SU-DHL-6 (cell line): ENCODE data around the gene TDP2.

Source experiments
- H2AFZ ChIP-seq: fragments of 200-600 bp; sonication (generic); 2 replicates; pipeline ENCODE4 v1.6.1; 2014; ENCODE audit warnings: low read depth, mild to moderate bottlenecking, moderate library complexity, mixed read lengths, antibody characterized with exemption, low read length; ENCODE audit not compliant: severe bottlenecking
- H3F3A ChIP-seq: fragments of 200-600 bp; shearing (Covaris generic); 2 replicates; pipeline ENCODE4 v1.6.0; 2016; ENCODE audit warnings: antibody characterized with exemption, mild to moderate bottlenecking; ENCODE audit not compliant: insufficient read depth
- H3K27ac ChIP-seq: fragments of 200-600 bp; sonication (generic); 2 replicates; pipeline ENCODE4 v1.5.1; 2016; ENCODE audit warnings: low read depth, mild to moderate bottlenecking, low read length, moderate library complexity, mixed read lengths
- H3K27me3 ChIP-seq: fragments of 200-600 bp; sonication (generic), shearing (Covaris generic); 2 replicates; pipeline ENCODE4 v1.6.0; 2014; ENCODE audit warnings: mild to moderate bottlenecking, low read length
- H3K36me3 ChIP-seq: fragments of 200-600 bp; sonication (generic); 2 replicates; pipeline ENCODE4 v1.6.1; 2014; ENCODE audit warnings: mild to moderate bottlenecking, low read length, mixed read lengths
- H3K4me2 ChIP-seq: fragments of 300-600, 200-600 bp; shearing (Covaris generic), sonication (generic); 2 replicates; pipeline ENCODE4 v1.6.0; 2014; ENCODE audit warnings: low read length, low read depth, mild to moderate bottlenecking; ENCODE audit not compliant: poor library complexity, severe bottlenecking
- H3K4me3 ChIP-seq: fragments of 200-600 bp; sonication (generic); 2 replicates; pipeline ENCODE4 v1.5.1; 2014; ENCODE audit warnings: antibody characterized with exemption, low read length, mild to moderate bottlenecking, mixed read lengths; ENCODE audit not compliant: insufficient read depth, poor library complexity, severe bottlenecking
- H3K79me2 ChIP-seq: fragments of 200-600 bp; sonication (generic); 2 replicates; pipeline ENCODE4 v1.6.1; 2014; ENCODE audit warnings: mild to moderate bottlenecking, low read length, moderate library complexity; ENCODE audit not compliant: insufficient read depth
- H3K9ac ChIP-seq: fragments of 200-600 bp; sonication (generic); 2 replicates; pipeline ENCODE4 v1.7.0; 2014; ENCODE audit warnings: mild to moderate bottlenecking, low read length
- H3K9me2 ChIP-seq: fragments of 200-600 bp; sonication (generic); replicated peaks from 2 replicates; pipeline ENCODE4 v1.6.1; 2014; ENCODE audit warnings: low read length; ENCODE audit not compliant: insufficient read depth
- H3K9me3 ChIP-seq: fragments of 200-600 bp; sonication (generic); 2 replicates; pipeline ENCODE4 v1.6.1; 2014; ENCODE audit warnings: low read length, mixed read lengths; ENCODE audit not compliant: insufficient read depth
- H4K20me1 ChIP-seq: fragments of 200-600 bp; sonication (generic); 2 replicates; pipeline ENCODE4 v1.6.1; 2014; ENCODE audit warnings: low read depth, mild to moderate bottlenecking, antibody characterized with exemption, low read length, moderate library complexity, mixed read lengths
- EZH2phosphoT487 ChIP-seq: fragments of 200-600 bp; sonication (generic), shearing (Covaris generic); conservative IDR thresholded peaks from 2 replicates; pipeline ENCODE4 v1.6.1; 2018; ENCODE audit warnings: mild to moderate bottlenecking, antibody characterized with exemption, low read length, moderate library complexity, mixed read lengths
- TF ChIP-seq, protein P1 (sequence below): fragments of 200-600 bp; sonication (generic); IDR thresholded peaks from one replicate; pipeline ENCODE4 v1.5.1; 2017; ENCODE audit warnings: antibody characterized with exemption, mild to moderate bottlenecking, low read length, moderate library complexity; ENCODE audit not compliant: insufficient read depth, poor library complexity, severe bottlenecking

TDP2 gene, protein sequence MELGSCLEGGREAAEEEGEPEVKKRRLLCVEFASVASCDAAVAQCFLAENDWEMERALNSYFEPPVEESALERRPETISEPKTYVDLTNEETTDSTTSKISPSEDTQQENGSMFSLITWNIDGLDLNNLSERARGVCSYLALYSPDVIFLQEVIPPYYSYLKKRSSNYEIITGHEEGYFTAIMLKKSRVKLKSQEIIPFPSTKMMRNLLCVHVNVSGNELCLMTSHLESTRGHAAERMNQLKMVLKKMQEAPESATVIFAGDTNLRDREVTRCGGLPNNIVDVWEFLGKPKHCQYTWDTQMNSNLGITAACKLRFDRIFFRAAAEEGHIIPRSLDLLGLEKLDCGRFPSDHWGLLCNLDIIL

DNA sequence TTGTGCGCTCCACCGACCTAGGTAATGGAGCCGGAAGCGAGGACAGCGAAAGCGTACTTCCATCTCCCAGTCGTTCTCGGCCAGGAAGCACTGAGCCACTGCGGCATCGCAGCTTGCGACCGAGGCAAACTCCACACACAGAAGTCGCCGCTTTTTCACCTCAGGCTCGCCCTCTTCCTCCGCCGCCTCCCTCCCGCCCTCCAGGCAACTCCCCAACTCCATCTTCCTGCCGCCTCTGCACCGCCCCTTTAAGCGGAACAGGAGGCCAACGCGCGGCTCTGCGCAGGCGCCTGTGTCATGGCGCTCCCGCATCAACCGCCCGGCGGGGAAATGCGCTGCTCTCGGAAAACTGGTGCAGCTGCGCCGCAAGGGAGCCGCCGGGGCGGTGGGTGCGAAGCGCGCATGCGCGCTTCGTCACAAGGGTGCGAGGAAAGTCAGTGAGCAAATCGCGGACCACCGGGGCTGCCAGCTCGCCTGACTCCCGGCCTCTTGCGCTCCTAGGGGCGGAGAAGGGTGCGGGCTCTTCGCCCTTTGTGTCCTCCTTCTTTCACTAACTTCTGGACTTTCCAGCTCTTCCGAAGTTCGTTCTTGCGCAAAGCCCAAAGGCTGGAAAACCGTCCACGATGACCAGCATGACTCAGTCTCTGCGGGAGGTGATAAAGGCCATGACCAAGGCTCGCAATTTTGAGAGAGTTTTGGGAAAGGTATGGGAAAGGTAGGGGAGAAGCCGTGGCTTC, at the start of gene TDP2, which contains the start of gene ACOT13:
Gene TDP2 (minus strand): TSS at position 259 of the 737 bp plus-strand sequence. CDS start 37 bp downstream, at position 222.
Gene ACOT13 (plus strand): TSS at position 437 of the 737 bp plus-strand sequence. CDS start 187 bp downstream, at position 624.
- H3K9me2 ChIP-seq, result no peaks in the 10 kb centered on the region
- peaks cover 25% of the 10 kb centered on the region for H3K36me3 ChIP-seq
- TF ChIP-seq EZH2phosphoT487, result no peak
- TF ChIP-seq, protein P1, sequence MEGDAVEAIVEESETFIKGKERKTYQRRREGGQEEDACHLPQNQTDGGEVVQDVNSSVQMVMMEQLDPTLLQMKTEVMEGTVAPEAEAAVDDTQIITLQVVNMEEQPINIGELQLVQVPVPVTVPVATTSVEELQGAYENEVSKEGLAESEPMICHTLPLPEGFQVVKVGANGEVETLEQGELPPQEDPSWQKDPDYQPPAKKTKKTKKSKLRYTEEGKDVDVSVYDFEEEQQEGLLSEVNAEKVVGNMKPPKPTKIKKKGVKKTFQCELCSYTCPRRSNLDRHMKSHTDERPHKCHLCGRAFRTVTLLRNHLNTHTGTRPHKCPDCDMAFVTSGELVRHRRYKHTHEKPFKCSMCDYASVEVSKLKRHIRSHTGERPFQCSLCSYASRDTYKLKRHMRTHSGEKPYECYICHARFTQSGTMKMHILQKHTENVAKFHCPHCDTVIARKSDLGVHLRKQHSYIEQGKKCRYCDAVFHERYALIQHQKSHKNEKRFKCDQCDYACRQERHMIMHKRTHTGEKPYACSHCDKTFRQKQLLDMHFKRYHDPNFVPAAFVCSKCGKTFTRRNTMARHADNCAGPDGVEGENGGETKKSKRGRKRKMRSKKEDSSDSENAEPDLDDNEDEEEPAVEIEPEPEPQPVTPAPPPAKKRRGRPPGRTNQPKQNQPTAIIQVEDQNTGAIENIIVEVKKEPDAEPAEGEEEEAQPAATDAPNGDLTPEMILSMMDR, result peak; percentile 47
- H3K4me3 ChIP-seq, result peak within 1 kb of the TSS; percentile 80
- H2AFZ ChIP-seq, result peak within 1 kb of the TSS; percentile 96
- peaks cover 13% of the 10 kb centered on the region; the same call in 1 of the 2 replicates for H3K9me3 ChIP-seq
- H4K20me1 ChIP-seq, result no peaks in the 10 kb centered on the region
- peak within 1 kb of the TSS; percentile 76 for H3K9ac ChIP-seq
- H3K4me2 ChIP-seq, result peak within 1 kb of the TSS; percentile 78
- 0 out of 2 replicates have a peak, but pooled peaks cover 12% of the 10 kb centered on the region for H3F3A ChIP-seq
- H3K79me2 ChIP-seq, result peaks cover 45% of the 10 kb centered on the region
- peak within 1 kb of the TSS; percentile 62 for H3K27ac ChIP-seq
- no peaks in the 10 kb centered on the region for H3K27me3 ChIP-seq

DNA sequence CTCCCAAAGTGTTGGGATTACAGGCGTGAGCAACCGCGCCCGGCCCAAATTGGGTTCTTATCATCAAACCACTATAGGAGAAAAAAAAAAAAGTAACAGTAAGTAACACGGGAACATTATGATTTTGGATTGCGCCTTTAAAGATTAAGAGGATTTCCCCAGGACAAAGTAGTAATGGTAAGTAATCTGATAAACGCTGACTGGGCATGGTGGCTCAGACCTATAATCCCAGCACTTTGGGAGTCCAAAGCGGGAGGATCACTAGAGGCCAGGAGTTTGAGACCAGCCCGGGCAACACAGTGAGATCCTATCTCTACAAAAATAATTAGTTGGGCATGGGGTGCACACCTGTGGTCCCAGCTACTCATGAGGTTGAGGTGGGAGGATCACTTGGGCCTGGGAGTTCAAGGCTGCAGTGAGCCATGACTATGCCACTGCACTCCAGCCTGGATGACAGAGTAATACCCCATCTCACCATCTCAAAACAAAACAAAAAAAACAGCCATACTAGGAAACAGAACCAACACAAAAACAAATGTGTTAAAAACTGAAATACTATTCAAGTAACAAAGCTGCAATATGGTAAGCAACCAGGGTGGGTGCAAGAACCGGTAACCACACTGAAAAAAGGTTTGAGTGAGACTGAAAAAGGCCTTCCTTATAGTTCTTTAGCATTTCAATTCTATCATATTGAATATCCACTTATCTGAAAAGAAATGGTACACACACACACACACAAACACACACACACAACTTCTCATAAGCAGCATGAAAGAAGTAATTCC, 44.0 kb upstream of the TDP2 start:
- Histone ChIP-seq H4K20me1 (peaks cover 60% of the 10 kb centered on the region), H3K27ac (no peak overlapping the region), H3K4me3 (no peak overlapping the region), H3F3A (peaks cover 73% of the 10 kb centered on the region), H3K4me2 (no peak overlapping the region), H3K9me2 (no peaks in the 10 kb centered on the region), H3K9ac (no peak overlapping the region), H3K9me3 (no peaks in the 10 kb centered on the region), H3K36me3 (peaks cover 94% of the 10 kb centered on the region), H2AFZ (no peak overlapping the region), H3K27me3 (no peaks in the 10 kb centered on the region), H3K79me2 (peaks cover 74% of the 10 kb centered on the region)
- TF ChIP-seq, protein P1, result no peak
- no peak for TF ChIP-seq EZH2phosphoT487

DNA sequence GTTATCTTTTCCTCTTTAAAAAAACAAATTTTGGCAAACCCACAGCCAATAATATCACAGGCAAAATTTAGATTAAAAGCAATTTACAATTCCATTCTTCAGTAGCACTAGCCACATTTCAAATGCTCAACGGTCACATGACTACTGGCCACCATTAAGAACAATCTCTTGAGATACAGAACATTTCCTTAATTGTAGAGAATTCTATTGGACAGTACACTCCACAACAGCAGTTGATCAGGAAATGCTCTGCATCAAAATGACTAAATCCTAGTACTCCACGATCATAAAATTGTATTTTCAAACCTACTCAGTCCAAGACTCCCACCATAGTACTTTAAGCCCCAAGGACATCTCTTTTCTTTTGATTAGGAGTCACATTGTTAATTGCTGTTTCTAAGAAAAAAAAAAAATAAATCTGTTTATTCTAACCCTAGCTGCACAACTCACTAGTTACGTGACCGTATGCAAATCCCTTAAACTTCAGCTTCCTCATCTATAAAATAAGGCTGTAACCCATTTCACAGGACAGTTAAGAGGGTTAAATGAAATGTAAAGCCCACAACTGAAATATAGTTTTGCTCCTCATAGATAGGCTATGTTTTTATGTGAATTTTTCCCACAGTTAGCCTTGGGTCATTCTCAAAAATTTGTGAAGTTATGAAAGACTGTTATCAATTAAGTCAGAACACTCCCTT, 42.5 kb upstream of the TDP2 start:
- H3K27me3 ChIP-seq, result no peaks in the 10 kb centered on the region
- H4K20me1 ChIP-seq, result peaks cover 62% of the 10 kb centered on the region
- H3K4me3 ChIP-seq, result no peak overlapping the region
- H3K4me2 ChIP-seq, result no peak overlapping the region
- no peaks in the 10 kb centered on the region for H3K9me2 ChIP-seq
- TF ChIP-seq, protein P1, result no peak
- no peak for TF ChIP-seq EZH2phosphoT487
- H3K79me2 ChIP-seq, result peaks cover 58% of the 10 kb centered on the region
- no peak overlapping the region for H2AFZ ChIP-seq
- no peak overlapping the region for H3K9ac ChIP-seq
- no peaks in the 10 kb centered on the region for H3K9me3 ChIP-seq
- H3K36me3 ChIP-seq, result peaks cover 96% of the 10 kb centered on the region
- H3K27ac ChIP-seq, result no peak overlapping the region
- H3F3A ChIP-seq, result peaks cover 79% of the 10 kb centered on the region
